ENCODE data around the gene LAMB3. TPM values are rescaled to one million over a fixed set of nuclear protein-coding genes. Genes with fewer than 3 reads are reported as not detected.

The LAMB3 gene
- total RNA-seq (2014; rRNA removed; shearing (Covaris generic)) = 14.7 and 24.7 TPM in 2 replicates

DNA sequence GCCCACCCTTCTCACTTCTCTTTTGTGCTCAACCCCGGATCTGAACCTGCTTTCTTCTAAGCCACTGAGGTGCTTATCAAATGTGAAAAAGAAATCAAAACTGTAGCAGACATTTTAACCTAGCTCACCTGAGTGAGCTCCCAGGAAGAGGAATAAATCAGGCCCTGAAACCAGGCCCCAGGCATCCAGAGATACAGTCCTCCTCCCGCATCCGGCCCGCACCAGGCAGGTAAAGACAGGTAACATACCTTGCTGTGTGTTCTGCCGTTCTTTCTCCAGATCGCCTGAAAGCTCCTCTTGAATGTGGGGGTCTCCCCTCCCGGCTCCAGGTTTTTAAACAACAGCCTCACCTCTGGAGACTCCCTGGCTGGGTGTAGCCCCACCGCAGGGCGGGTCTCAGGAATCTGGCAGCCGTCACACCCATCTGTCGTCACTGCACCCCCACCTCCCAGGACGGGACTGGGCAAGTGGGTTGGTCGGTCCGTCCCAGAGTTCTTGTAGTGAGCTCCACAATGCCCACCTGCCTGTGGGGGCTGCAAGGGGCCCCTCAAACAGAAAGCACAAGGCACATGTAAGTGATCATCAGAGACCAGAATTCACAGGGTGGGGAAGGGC lies at the start of gene LAMB3:
Gene LAMB3 (minus strand): TSS at position 305 of the 615 bp plus-strand sequence. CDS start 1,481 bp downstream, outside the sequence.

DNA sequence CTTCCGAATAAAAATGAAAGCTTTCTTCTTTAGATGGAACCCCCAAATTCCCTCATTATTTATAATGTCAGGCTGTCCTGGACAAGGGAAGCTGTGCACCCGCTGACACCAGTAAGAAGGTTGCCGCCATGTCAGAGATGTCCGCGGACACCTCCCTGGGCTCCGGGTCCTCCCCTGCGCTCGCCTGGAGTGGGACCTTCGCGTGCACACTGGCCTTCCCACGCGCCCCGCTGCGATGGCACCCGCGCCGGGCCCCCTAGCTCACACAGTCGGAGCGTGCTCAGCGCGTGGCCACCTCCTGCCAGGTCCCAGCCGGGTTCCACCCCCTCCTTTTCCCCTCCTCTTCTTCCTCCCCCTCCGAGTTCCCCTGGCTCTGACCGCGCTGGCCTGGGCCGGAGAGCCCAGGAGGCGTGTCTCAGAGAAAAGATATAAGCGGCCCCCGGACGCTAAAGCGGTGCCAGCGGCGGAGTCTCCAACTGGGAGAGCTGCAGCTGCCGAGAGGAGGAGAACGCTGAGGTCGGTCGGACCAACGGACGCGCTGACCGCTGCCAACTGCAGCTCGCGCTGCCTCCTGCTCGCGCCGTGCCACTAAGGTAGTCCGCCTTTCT lies 22.8 kb upstream of the LAMB3 start, which contains the start of gene G0S2:
Gene G0S2 (plus strand): TSS at position 456 of the 608 bp plus-strand sequence. CDS start 273 bp downstream, outside the sequence.

GRCh38 chr1:209583408-209583807 lies 68.8 kb downstream of the LAMB3 start, which contains the start of gene CAMK1G:
TSS of gene CAMK1G (plus strand) at chr1:209583714. CDS start at chr1:209594984, 11,270 bp downstream.

Other genes starting within 250 kb of the LAMB3 start
- not detected in 2 replicates for gene CAMK1G, start 68.7 kb downstream of the LAMB3 start, total RNA-seq (2014; rRNA removed; shearing (Covaris generic))
- not detected in 2 replicates for gene G0S2, start 23.0 kb upstream of the LAMB3 start, total RNA-seq (2014; rRNA removed; shearing (Covaris generic))
- gene HSD11B1, start 52.4 kb upstream of the LAMB3 start, total RNA-seq (2014; rRNA removed; shearing (Covaris generic)) = not detected in 2 replicates
- not detected in 2 replicates for gene TRAF3IP3, start 103.6 kb upstream of the LAMB3 start, total RNA-seq (2014; rRNA removed; shearing (Covaris generic))
- gene C1orf74, start 132.1 kb upstream of the LAMB3 start, total RNA-seq (2014; rRNA removed; shearing (Covaris generic)) = 2.1 and 2.6 TPM in 2 replicates
- 0.03 and 0.04 TPM in 2 replicates for gene IRF6, start 153.7 kb upstream of the LAMB3 start, total RNA-seq (2014; rRNA removed; shearing (Covaris generic))
- gene UTP25, start 175.5 kb upstream of the LAMB3 start, total RNA-seq (2014; rRNA removed; shearing (Covaris generic)) = 16.2 and 17.0 TPM in 2 replicates